Body of pancreas (tissue), 4 donors: Measurements from ENCODE around the gene AUTS2.

Experiments
- POLR2A ChIP-seq, 3 donors: fragments of 450-650 bp; IDR thresholded peaks; one replicate each; pipeline ENCODE4 v1.6.1; 2016; ENCODE audit warnings: antibody characterized with exemption in 3 of 3, mild to moderate bottlenecking in 2 of 3
- TF ChIP-seq, protein P1 (sequence below), 7 experiments: fragments of 450-650 bp in 4 of 7; fragments of 200-600 bp in 3 of 7; sonication (generic) in 3 of 7; IDR thresholded peaks; one replicate each; pipeline ENCODE4 v1.5.1; 2016 to 2019; ENCODE audit warnings: antibody characterized with exemption in 7 of 7

DNA sequence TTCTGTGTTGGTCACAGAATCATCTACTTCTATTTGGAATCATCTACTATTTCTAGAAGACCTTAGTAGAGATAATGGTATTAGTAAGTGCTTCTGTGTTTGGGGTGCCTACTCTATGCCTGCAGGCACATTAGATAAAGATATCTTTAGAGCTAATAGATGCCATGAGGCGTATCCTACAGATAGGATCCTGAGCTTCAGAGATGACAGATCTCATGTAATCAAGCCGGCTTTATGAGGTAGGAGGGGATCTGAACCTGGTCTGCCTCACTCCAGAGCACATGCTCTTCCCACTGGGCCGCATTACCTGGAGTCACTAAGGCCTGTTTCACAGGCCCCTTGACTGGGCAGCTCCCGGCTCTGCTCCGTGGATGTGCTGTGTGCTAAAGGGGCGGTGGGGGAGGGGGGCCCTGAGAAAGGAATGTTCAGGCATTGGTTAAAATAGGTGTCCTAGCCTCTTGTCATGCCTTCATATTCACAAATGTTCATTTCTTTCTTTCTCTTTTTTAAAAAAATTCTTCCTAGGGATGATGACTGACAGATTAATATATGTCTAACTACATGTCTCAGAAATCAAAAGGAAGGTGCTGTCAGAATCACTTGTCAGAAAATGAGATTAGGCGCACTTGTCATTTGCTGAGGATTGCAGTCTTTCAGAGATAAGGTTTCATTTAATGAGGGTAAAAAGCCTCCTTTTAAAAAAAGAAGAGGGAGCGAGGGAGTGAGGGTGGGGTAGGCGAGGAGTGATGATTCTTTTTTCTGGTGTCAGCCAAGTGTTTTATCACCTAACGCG lies 1075.7 kb downstream of the AUTS2 start:
- TF ChIP-seq, protein P1, sequence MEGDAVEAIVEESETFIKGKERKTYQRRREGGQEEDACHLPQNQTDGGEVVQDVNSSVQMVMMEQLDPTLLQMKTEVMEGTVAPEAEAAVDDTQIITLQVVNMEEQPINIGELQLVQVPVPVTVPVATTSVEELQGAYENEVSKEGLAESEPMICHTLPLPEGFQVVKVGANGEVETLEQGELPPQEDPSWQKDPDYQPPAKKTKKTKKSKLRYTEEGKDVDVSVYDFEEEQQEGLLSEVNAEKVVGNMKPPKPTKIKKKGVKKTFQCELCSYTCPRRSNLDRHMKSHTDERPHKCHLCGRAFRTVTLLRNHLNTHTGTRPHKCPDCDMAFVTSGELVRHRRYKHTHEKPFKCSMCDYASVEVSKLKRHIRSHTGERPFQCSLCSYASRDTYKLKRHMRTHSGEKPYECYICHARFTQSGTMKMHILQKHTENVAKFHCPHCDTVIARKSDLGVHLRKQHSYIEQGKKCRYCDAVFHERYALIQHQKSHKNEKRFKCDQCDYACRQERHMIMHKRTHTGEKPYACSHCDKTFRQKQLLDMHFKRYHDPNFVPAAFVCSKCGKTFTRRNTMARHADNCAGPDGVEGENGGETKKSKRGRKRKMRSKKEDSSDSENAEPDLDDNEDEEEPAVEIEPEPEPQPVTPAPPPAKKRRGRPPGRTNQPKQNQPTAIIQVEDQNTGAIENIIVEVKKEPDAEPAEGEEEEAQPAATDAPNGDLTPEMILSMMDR (IDR thresholded peaks at IDR 0.05): no peak
- TF ChIP-seq POLR2A (IDR thresholded peaks at IDR 0.05): no peak
